KMS-11 (cell line): ENCODE measurements around the gene FXR2.

ENCODE experiments used
- H2AFZ ChIP-seq: fragments of 200-600 bp; sonication (generic); 2 replicates; pipeline ENCODE4 v1.6.1; 2016; ENCODE audit warnings: antibody characterized with exemption, mixed run types, low read depth
- H3K27ac ChIP-seq: fragments of 200-600 bp; sonication (generic); 2 replicates; pipeline ENCODE4 v1.6.1; 2016; ENCODE audit warnings: mild to moderate bottlenecking, mixed run types
- H3K27me3 ChIP-seq: fragments of 200-600 bp; sonication (generic); 2 replicates; pipeline ENCODE4 v1.6.1; 2017; ENCODE audit warnings: mild to moderate bottlenecking, low read depth, mixed run types, moderate library complexity; ENCODE audit not compliant: insufficient read depth
- H3K36me3 ChIP-seq: fragments of 200-600 bp; sonication (generic); 2 replicates; pipeline ENCODE4 v1.6.1; 2017; ENCODE audit warnings: mild to moderate bottlenecking, mixed run types; ENCODE audit not compliant: insufficient read depth
- H3K4me1 ChIP-seq: fragments of 200-600 bp; sonication (generic); 2 replicates; pipeline ENCODE4 v1.6.1; 2016; ENCODE audit warnings: mild to moderate bottlenecking, low read depth, mixed run types; ENCODE audit not compliant: poor library complexity, severe bottlenecking
- H3K4me2 ChIP-seq: fragments of 200-600 bp; sonication (generic); 2 replicates; pipeline ENCODE4 v1.7.0; 2016; ENCODE audit warnings: mild to moderate bottlenecking, mixed run types
- H3K4me3 ChIP-seq: fragments of 200-600 bp; sonication (generic); IDR thresholded peaks from 2 replicates; pipeline ENCODE4 v1.6.1; 2017; ENCODE audit warnings: low read depth, low read length, mixed read lengths; ENCODE audit not compliant: insufficient read depth
- H3K79me2 ChIP-seq: fragments of 200-600 bp; sonication (generic); 2 replicates; pipeline ENCODE4 v1.6.1; 2016; ENCODE audit warnings: low read depth, mixed run types; ENCODE audit not compliant: insufficient read depth
- H3K9ac ChIP-seq: fragments of 200-600 bp; sonication (generic); 2 replicates; pipeline ENCODE4 v1.6.1; 2016; ENCODE audit warnings: mild to moderate bottlenecking, mixed run types
- H4K20me1 ChIP-seq: fragments of 200-600 bp; sonication (generic); 2 replicates; pipeline ENCODE4 v1.6.1; 2016; ENCODE audit warnings: mild to moderate bottlenecking, mixed run types; ENCODE audit not compliant: insufficient read depth
- TF ChIP-seq, protein P1 (sequence below): fragments of 200-600 bp; sonication (generic); conservative IDR thresholded peaks from 2 replicates; pipeline ENCODE4 v1.6.1; 2017; ENCODE audit warnings: low read depth, mild to moderate bottlenecking, antibody characterized with exemption, low read length, moderate library complexity, mixed read lengths

Gene FXR2

DNA sequence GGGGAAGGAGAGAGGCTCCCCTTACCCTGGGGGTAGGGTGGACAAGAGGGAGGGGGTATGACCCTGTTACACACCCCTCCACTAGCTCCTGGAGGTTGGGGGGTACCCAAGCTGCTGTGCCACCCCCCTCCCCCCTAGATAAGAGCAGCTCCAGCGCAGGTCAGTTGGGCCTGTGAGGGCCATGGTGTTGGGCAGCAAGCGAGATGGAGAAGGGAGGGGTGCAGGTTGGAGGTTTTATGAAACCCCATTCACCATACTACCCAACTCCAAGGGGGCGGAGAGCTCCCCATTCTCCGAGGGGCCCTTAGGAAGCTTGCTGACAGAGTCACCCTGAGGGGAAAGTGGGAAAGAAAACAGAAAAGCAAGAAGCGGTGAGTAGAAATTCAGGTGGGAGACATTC is 23.1 kb downstream of the FXR2 start:
- H3K4me2 ChIP-seq = no peak overlapping the region
- H3K79me2 ChIP-seq = no peaks in the 10 kb centered on the region
- no peaks in the 10 kb centered on the region for H3K36me3 ChIP-seq

DNA sequence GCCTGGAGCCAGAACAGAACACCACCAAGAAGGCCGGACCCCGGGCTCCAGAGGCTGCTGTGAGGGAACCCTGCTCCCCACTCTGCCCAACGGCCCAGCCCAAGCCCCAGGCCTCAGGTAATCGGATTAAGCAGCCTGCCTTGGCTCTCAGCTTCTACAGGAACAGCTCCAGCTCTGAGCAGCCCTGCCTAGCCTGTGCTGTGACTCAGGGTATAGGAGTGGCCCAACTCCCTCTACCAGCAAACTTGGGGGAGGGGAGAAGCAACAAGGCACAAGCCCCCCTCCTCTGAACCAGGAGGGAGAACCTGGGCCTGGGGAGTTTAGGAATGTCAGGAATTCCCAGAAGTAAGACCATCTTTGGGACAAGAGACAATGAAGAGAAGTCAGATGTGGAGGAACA is 24.0 kb downstream of the FXR2 start:
- Histone ChIP-seq H3K4me1 (no peaks in the 10 kb centered on the region), H3K27ac (no peak overlapping the region), H3K4me3 (no peak overlapping the region), H4K20me1 (no peaks in the 10 kb centered on the region), H2AFZ (no peak overlapping the region), H3K27me3 (no peaks in the 10 kb centered on the region), H3K79me2 (no peaks in the 10 kb centered on the region), H3K36me3 (no peaks in the 10 kb centered on the region), H3K9ac (no peak overlapping the region), H3K4me2 (no peak overlapping the region)
- TF ChIP-seq, protein P1, sequence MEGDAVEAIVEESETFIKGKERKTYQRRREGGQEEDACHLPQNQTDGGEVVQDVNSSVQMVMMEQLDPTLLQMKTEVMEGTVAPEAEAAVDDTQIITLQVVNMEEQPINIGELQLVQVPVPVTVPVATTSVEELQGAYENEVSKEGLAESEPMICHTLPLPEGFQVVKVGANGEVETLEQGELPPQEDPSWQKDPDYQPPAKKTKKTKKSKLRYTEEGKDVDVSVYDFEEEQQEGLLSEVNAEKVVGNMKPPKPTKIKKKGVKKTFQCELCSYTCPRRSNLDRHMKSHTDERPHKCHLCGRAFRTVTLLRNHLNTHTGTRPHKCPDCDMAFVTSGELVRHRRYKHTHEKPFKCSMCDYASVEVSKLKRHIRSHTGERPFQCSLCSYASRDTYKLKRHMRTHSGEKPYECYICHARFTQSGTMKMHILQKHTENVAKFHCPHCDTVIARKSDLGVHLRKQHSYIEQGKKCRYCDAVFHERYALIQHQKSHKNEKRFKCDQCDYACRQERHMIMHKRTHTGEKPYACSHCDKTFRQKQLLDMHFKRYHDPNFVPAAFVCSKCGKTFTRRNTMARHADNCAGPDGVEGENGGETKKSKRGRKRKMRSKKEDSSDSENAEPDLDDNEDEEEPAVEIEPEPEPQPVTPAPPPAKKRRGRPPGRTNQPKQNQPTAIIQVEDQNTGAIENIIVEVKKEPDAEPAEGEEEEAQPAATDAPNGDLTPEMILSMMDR = no peak

More for the DNA sequence above, 23.1 kb downstream of the FXR2 start:
- TF ChIP-seq, protein P1 = no peak
- Histone ChIP-seq H3K9ac (no peak overlapping the region), H2AFZ (no peak overlapping the region), H3K4me3 (no peak overlapping the region), H3K27me3 (no peaks in the 10 kb centered on the region), H3K27ac (no peak overlapping the region), H3K4me1 (no peaks in the 10 kb centered on the region), H4K20me1 (no peaks in the 10 kb centered on the region)

DNA sequence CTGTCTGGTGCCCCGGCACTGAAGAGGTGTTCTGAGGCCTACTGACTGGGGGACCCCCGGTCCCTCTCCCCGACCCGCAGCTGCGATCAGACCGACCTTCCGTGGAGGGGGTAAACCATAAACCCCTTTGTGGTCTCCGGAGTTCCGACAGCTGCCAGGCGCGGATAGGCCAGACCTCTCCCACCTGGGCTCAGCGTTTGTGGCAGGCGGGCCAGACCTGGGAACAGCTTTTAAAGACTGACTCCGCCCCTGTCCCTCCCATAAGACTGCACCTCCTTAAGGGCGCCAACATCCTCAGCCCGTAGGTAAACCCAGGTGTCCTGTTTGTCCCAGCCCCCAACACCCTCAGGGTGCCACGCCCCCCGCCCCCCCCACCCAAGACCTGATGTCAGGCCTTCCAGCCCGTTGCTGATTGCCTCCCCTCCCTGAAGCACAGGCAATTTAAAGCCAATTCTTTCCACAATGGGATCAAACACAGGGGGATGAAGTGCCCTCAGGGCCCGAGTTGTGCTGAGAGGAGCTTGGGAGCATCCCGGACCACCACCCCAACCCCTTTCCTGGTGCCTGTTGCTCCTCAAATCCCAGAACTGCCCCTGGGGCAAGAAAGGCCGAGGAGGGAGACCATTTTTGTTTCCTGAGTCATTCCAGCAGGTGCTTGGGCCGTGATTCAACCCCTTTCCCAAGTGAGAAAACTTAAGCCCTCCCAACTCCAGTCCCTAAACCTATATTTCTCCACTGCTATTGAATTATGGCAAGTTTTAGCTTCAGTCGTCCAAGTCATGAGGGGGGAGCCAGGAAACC is 24.6 kb downstream of the FXR2 start, which contains the start of gene SOX15:
TSS of gene SOX15 (minus strand) at position 204 of the 801 bp plus-strand sequence. CDS start 418 bp downstream, outside the sequence.
- TF ChIP-seq, protein P1 = no peak
- Histone ChIP-seq H3K4me3 (no peak within 1 kb of the TSS), H3K4me2 (no peak within 1 kb of the TSS), H3K36me3 (no peaks in the 10 kb centered on the region), H3K27me3 (no peaks in the 10 kb centered on the region), H3K27ac (no peak within 1 kb of the TSS), H3K79me2 (no peaks in the 10 kb centered on the region), H3K9ac (no peak within 1 kb of the TSS), H3K4me1 (no peaks in the 10 kb centered on the region), H2AFZ (no peak within 1 kb of the TSS), H4K20me1 (no peaks in the 10 kb centered on the region)

DNA sequence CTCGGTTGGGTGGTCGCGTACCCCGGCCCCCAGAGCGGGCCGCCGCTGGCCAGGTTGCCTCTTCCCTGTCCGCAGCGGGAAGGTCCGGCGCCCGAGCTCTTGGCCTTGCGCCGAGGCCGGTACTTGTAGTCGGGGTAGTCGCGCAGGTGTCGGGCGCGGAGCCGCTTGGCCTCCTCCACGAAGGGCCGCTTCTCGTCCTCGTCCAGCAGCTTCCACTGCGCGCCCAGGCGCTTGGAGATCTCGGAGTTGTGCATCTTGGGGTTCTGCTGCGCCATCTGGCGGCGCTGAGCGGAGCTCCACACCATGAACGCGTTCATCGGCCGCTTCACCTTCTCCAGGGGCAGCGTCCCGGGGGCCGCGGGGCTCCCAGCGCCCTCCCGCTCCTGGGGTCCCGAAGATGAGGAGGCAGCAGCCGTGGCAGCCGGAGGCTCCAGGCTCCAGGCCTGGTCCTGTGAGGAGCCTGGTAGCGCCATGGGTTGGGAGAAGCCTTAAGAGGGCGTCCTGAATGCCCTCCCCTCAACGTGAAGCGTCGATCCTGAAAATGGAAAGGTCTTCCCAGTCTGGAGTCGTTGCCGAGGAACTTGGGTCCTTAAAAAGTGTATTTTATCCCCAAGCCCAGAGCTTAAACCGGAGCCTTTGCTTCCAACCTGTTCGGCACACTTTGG is 25.4 kb downstream of the FXR2 start:
- Histone ChIP-seq H3K9ac (no peak overlapping the region), H3K36me3 (no peaks in the 10 kb centered on the region), H3K4me1 (no peaks in the 10 kb centered on the region), H3K79me2 (no peaks in the 10 kb centered on the region), H3K27me3 (no peaks in the 10 kb centered on the region), H3K27ac (no peak overlapping the region), H3K4me2 (no peak overlapping the region), H2AFZ (no peak overlapping the region), H3K4me3 (no peak overlapping the region), H4K20me1 (no peaks in the 10 kb centered on the region)
- TF ChIP-seq, protein P1 = no peak
